Measurements from ENCODE around the gene FGD2.

- no peak for TF ChIP-seq POLR2A (IDR thresholded peaks at IDR 0.05; ENCODE audit: low read depth, low read length)
- TF ChIP-seq CTCF (IDR thresholded peaks at IDR 0.05; ENCODE audit: extremely low read depth in 1 of 2, insufficient read depth in 1 of 2, low read depth in 1 of 2, low read length in 2 of 2): no peak
- TF ChIP-seq MAX (IDR thresholded peaks at IDR 0.05; ENCODE audit: insufficient read depth, insufficient read length): no peak
- TF ChIP-seq EZH2 (IDR thresholded peaks at IDR 0.05; ENCODE audit: borderline replicate concordance, low read depth, low read length, severe bottlenecking): no peak
Measured at GRCh38 chr6:36976007-36976264, 29.5 kb upstream of the FGD2 start.

All from endothelial cell of umbilical vein (primary cell).